Activated T-cell treated with anti-CD3 and anti-CD28 coated beads, Interleukin-2, amount 50 U/mL, for 48 hours (primary cell): ENCODE data around the gene DNAJC5.
"Not testable (repeated sequence)": the region's sequence is repeated elsewhere in the genome, so short reads cannot be mapped to it uniquely, and the experiment has no call there.

ENCODE experiments used
- DNase-seq, 2 experiments: peaks; one replicate each; pipeline ENCODE4 v3.0.0-alpha.2; 2020

The DNAJC5 gene

GRCh38 chr20:63915471-63915870, 20.5 kb downstream of the DNAJC5 start:
- no peak for DNase-seq

DNA sequence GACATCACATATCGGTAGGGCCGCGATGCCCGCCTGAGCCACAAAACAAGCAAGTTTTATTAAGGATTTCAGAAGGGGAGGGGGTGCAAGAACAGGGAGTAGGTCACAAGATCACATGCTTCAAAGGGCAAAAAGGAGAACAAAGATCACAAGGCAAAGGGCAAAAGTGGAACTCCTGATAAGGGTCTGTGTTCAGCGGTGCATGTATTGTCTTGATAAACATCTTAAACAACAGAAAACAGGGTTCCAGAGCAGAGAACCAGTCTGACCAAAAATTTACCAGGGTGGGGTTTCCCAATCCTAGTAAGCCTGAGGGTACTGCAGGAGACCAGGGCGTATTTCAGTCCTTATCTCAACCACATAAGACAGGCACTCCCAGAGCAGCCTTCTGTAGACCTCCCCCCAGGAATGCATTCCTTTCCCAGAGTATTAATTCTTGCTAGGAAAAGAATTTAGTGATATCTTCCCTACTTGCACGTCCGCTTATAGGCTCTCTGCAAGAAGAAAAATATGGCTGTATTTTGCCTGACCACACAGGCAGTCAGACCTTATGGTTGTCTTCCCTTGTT, 21.5 kb downstream of the DNAJC5 start:
- DNase-seq, result not testable (repeated sequence)

DNA sequence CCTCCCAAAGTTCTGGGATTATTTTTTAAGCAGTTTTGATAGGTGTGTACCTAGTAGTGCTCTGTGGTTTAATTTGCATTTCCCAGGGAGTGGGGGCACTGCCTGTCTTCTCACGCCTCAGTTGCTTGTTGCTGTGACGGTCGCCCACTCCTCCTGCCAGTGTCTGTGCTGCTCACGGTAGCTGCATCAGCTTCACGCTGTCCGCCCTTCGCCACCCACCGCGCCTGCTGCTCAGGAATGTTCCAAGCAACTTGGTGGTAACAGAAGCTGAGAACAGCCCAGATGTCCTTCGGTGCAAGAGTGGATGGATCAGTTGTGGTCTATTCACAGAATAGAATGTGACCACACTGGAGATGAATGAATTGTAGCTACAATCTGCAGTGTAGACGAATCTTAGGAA, 22.9 kb downstream of the DNAJC5 start:
- DNase-seq, result no peak

GRCh38 chr20:63919130-63919529, 24.2 kb downstream of the DNAJC5 start:
- no peak for DNase-seq

DNA sequence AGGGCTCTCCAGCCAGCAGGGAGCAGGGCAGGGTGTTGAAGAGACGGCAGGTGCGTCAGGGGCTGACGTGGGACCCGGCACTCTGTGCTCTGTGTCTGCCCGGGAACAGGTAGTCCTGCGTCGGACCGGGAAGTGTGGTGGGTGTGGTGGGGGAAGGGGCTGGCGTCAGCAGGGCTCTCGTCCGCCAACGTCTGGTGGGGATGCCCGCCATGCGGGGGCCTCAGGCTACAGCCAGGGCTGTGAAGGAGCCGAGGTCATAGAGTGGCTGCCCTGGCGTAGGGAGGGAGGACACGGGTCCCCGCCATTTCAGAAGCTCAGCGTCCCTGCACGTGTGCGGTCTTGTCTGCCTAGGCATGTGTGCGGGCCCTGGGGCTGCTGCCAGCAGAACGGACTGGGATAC, 25.3 kb downstream of the DNAJC5 start:
- DNase-seq, result no peak

DNA sequence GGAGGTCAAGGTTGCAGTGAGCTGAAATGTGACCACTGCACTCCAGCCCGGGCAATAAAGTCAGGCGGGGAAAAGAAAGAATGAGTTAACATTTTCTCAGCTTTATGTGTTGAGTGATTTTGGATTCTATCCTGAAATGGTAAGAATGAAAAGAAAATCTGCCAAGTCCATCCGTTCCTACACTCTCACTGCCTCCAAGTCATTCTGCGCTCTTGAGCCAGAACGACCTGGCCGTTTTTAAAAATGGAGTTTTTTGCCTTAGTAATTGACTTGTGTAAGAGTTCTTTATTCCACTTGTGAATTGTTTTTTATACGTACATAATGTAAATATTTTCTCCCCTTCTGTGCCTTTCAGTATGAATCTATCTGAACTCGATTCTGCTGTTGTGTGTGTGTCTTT, 28.7 kb downstream of the DNAJC5 start:
- no peak for DNase-seq

- DNase-seq, result no peak
Observed at GRCh38 chr20:63924241-63924640, 29.3 kb downstream of the DNAJC5 start.

DNA sequence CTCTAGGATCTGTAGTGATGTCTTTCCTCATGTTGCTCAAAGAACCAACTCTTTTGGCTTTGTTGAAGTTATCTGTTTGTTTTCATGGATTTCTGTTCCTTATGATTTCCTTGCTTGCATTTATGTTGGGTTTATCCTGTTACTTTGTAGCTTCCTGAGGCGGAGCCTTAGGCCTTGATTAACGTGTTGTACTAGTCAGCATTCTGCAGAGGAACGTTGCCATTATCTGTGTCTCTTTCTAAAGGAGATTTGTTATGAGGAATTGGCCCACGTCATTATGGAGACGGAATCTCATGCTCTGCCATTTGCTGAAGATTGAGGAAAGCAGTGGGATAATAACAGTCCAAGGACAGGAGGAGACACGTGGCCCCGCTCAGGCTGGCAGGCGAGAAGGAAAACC, 31.4 kb downstream of the DNAJC5 start:
- DNase-seq, result no peak

DNA sequence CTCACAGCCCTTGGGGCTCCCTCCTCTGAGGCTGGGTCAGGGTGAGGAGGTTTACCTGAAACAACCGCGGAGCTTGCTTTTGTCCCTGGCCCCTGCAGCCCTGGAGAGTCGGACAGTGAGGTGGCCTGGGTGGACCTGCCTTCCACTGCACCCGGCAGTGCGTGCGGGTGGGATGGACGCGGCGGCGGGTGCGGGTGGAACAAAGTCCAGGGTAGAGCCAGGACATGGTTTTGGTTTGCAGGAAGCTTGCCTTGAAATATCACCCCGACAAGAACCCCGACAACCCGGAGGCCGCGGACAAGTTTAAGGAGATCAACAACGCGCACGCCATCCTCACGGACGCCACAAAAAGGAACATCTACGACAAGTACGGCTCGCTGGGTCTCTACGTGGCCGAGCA, 34.1 kb downstream of the DNAJC5 start:
- DNase-seq, result no peak

- DNase-seq, result not testable (repeated sequence)
Observed at GRCh38 chr20:63929473-63929883, 34.6 kb downstream of the DNAJC5 start.

DNA sequence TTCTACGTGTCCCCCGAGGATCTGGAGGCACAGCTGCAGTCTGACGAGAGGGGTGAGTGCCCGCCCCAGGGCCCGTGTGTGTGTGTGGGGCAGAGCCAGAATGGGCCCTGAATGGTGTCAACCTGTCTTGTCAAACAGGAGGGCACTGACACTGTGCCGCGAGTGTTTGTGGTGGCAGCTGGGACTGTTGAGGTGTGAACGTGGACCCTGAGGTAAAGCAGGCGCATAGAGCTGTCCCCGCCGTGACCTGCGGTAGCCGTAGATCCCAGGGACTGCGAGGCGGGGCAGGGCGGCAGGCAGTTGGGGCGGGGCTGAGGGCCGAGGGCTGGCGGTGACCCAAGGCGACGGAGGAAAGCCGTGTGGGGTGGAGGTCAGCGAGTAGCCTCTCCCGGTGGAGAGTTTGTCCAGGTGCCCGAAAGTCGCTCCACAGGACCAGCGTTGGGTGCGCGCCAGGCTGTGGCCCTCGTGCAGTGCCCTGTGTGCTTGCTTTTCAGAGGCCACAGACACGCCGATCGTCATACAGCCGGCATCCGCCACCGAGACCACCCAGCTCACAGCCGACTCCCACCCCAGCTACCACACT, 36.1 kb downstream of the DNAJC5 start:
- DNase-seq, result no peak

DNA sequence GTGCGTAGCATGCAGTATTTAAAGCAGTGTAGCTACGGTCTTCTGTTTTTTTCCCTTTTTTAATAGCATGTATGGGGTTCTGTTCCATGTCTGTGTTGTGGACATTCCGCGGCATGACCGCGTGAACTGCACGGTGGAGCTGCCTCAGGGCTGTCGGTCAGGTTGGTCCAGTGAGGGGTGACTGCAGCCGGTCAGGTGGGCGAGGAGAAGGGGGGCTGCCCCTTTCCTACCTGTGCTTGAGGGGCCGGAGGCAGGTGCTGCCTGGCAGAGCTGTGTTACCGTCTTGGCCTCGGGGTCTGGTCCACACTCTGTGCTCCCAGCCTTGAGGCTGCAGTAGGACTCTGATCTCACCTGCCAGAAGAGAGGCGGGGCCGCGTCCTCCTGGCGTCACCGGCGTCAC, 36.8 kb downstream of the DNAJC5 start:
- DNase-seq, result no peak

DNA sequence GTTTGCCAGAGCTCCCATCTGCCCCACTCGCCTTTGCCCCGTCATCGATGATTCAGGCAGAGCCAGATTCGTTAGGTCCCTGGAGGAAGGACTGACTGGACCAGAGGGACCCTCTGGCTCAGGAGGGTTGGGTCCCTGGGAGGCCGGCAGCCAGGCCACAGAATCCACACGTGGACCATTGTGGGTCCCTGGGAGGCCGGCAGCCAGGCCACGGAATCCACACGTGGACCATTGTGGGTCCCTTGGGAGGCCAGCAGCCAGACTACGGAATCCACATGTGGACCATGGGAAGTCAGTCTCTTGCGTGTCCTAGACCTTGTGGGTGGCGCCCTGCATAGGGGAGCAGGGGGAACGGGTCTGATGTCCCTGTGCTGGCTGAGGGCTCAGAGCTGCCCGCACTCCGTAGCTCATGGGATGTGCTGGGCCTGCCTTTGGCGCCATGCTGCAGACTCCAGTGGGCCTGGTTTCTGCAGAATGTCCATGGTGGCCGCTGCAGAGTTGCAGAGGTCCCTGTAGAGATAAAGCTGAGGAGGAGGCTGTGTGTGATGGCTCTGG, 37.8 kb downstream of the DNAJC5 start:
- no peak for DNase-seq

- no peak for DNase-seq
Observed at GRCh38 chr20:63933646-63934045, 38.7 kb downstream of the DNAJC5 start.

DNA sequence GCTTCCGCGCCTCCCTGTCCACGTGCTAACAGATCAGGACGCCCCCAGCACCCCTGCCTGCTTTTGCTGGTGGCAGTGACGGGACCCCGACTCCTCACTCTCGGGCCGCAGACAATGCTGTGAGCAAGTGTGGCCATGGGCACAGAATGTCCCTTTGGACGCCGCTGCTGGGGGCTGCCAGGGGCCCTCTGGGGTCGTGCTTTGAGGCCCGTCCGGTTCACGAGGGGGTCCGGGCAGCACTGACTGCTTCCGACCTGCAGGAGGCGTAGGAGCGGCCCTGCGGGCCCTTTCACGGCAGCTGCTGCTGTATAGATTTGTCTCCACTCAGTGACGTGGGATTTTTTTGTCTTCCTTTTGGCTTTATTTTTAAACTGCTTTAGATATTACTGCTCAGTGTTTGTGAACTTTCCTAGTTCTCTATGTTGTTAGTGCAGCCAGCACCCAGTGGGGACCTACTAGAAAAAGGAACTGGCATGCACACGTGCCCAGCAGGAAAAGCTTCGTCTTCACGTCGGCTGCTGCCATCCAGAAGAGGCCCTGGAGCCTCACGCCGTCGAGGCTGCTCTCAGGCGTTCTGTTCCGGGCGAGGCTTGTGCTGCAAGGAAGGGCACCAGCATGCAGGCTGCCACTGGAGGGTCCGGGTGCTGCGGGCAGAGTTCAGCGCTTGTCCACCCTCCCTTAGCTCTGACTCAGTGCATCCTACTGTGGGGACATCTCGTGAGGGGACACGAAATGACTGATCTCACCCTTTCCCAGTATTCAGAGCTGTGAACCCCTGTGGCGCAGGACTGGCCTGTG, 39.5 kb downstream of the DNAJC5 start:
- DNase-seq, result no peak

DNA sequence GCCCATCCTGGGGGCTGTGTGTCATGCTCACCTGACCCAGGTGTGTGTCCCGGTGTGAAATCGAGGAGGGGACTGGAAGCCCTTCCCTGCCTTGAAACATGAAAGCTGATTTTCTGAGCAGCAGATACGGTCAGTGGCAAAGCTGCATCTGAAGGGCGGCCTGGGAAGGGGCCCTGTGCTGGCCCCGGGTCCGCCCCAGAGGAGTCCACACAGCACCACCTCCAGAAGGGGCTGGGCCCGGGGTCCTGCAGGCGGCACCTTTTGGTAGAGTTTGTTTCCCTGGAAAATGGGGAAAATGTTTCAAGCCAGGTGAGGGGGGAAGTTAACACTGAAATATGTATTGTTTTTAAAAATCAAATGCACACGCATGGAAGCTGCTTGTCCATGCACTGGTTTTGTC, 40.5 kb downstream of the DNAJC5 start:
- DNase-seq, result no peak

DNA sequence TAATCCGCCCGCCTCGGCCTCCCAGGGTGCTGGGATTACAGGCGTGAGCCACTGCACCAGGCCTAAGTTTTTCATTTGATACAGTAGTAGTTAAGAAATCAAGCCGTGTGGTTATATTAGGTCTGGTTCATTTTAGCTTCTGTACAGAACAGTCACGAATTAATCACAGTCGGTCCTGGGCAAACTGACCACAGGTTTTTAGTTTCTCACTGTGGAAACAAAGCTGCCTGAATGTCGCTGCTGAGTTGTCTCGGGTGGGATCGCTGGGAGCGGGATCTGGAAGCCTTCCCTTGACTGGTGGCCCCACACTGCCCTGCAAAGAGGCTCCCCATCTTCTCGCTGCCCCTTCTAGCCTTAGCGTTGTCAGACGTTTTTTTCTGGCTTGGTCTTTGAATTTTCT, 42.7 kb downstream of the DNAJC5 start:
- no peak for DNase-seq

- no peak for DNase-seq
Observed at GRCh38 chr20:63939061-63939935, 44.4 kb downstream of the DNAJC5 start.

GRCh38 chr20:63940071-63940471, 45.1 kb downstream of the DNAJC5 start:
- DNase-seq, result no peak

DNA sequence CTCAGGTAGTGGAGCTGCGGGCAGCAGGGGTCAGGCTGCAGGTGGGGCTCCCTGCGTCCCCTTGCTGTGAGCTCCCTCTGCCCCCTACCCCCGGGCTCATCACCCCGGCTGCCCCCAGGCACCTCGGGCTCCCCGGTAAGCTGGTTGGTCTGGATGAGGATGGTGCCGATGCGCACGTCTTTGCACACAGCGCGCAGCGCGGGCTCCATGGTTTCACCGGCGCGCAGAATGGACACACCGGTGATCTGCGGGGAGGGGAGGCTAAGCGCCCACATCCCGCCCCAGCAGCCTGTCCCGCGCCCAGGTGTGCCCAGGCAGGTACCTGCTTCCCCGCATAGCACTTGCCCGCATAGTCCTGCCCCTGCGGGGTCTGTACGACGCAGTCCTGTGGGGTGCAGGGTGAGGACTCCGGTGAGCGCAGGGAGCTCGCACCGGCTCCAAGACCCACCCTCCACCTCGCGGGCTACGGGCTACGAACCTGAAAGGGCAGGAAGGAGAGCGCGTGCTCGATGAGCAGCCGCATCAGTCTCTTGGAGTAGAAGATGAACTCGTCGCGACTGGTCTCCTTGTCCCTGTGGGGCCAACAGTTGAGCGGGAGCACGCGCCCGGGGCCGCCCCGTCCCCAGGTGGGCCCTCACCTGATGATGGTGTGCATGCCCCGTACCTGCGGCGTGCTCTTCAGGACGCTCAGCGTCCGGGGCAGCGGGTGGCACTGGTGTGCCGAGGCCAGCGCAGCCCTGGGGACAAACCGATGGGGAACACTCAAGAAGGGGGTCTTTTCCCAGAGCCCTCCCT, 45.7 kb downstream of the DNAJC5 start:
- DNase-seq, result no peak

- DNase-seq, result peak; percentile 75 to 79
Observed at GRCh38 chr20:63941282-63942081, 46.6 kb downstream of the DNAJC5 start.
